H1 (cell line): Measurements from ENCODE around the gene PDE4B. TPM values are rescaled to one million over a fixed set of nuclear protein-coding genes. Genes with fewer than 3 reads are reported as not detected.
A peak's percentile ranks its signal among the peaks of the same experiment; 100 is the strongest.

Experiments
- CTCF ChIA-PET: fragments of 300-600 bp; sonication (Branson Sonifier 250); formaldehyde crosslinking; loops from one replicate; lab custom pipeline; 2021; ENCODE audit not compliant: partially characterized antibody; lab: Charles Lee
- POLR2A ChIA-PET: fragments of 300-600 bp; sonication (Branson Sonifier 250); formaldehyde crosslinking; loops from one replicate; lab custom pipeline; 2021; ENCODE audit warnings: inconsistent platforms; ENCODE audit not compliant: partially characterized antibody; lab: Charles Lee
- DNase-seq, 2 experiments: peaks; one replicate each; pipeline versions ENCODE4 v3.0.0 to v3.0.0-alpha.2; 2010 to 2022; ENCODE audit warnings: low spot score in 2 of 2, low read depth in 1 of 2, mixed read lengths in 1 of 2
- FAIRE-seq: peaks from 2 replicates; lab custom pipeline; 2011; peaks lifted over from hg19 to GRCh38; lab: Jason Lieb, UNC
- H2AFZ ChIP-seq: 2 replicates; pipeline ENCODE4 v1.8.1; 2012; ENCODE audit warnings: low read length, inconsistent platforms
- H2AK5ac ChIP-seq: 2 replicates; pipeline ENCODE4 v1.6.1; 2013; ENCODE audit warnings: low read depth, low read length
- H2BK120ac ChIP-seq: replicated peaks from 2 replicates; pipeline ENCODE3; 2013; ENCODE audit warnings: low read depth, low read length, inconsistent platforms
- H2BK12ac ChIP-seq: 2 replicates; pipeline ENCODE4 v1.6.1; 2013; ENCODE audit warnings: low read depth, low read length
- H2BK15ac ChIP-seq: 2 replicates; pipeline ENCODE4 v1.6.1; 2013; ENCODE audit warnings: low read length
- H2BK20ac ChIP-seq: 2 replicates; pipeline ENCODE4 v1.6.1; 2013; ENCODE audit warnings: low read length
- H2BK5ac ChIP-seq: 2 replicates; pipeline ENCODE4 v1.6.1; 2013; ENCODE audit warnings: low read depth, low read length
- H3K14ac ChIP-seq: 2 replicates; pipeline ENCODE4 v1.6.1; 2013; ENCODE audit warnings: inconsistent platforms; ENCODE audit not compliant: insufficient read length
- H3K18ac ChIP-seq: 2 replicates; pipeline ENCODE4 v1.6.1; 2013; ENCODE audit warnings: low read length; ENCODE audit errors: extremely low read depth
- H3K23ac ChIP-seq: 2 replicates; pipeline ENCODE4 v1.6.1; 2013; ENCODE audit warnings: inconsistent platforms; ENCODE audit not compliant: insufficient read length
- H3K23me2 ChIP-seq: 2 replicates; pipeline ENCODE4 v1.6.1; 2013; ENCODE audit warnings: low read depth, low read length
- H3K27ac ChIP-seq: 2 replicates; pipeline ENCODE4 v1.6.1; 2011; ENCODE audit warnings: low read depth, low read length, inconsistent platforms
- H3K27me3 ChIP-seq, 4 experiments: replicated peaks in 1 of 4; 1 replicate in 1 of 4; 2 replicates in 3 of 4; pipeline versions ENCODE4 v1.6.1 to v1.8.1; 2011 to 2013; ENCODE audit warnings: low read length in 3 of 4, mild to moderate bottlenecking in 3 of 4, inconsistent platforms in 2 of 4, mixed read lengths in 2 of 4, moderate library complexity in 1 of 4; ENCODE audit not compliant: control insufficient read depth in 3 of 4, insufficient read depth in 3 of 4; ENCODE audit errors: extremely low read depth in 1 of 4
- H3K36me3 ChIP-seq, 4 experiments: 2 replicates each; pipeline versions ENCODE4 v1.6.1 to v1.8.1; 2011 to 2013; ENCODE audit warnings: mild to moderate bottlenecking in 4 of 4, low read length in 3 of 4, moderate library complexity in 2 of 4, control low read depth in 1 of 4, inconsistent platforms in 1 of 4; ENCODE audit not compliant: insufficient read depth in 4 of 4, control insufficient read depth in 2 of 4
- H3K4ac ChIP-seq: replicated peaks from 2 replicates; pipeline ENCODE3; 2013; ENCODE audit warnings: low read length, low read depth, mixed read lengths, inconsistent platforms; ENCODE audit not compliant: insufficient read length
- H3K4me1 ChIP-seq, 4 experiments: replicated peaks in 1 of 4; 1 replicate in 1 of 4; 2 replicates in 3 of 4; pipeline versions ENCODE4 v1.6.1 to v1.8.1; 2011 to 2013; ENCODE audit warnings: low read length in 3 of 4, inconsistent platforms in 2 of 4, mixed read lengths in 1 of 4; ENCODE audit not compliant: insufficient read depth in 4 of 4, control insufficient read depth in 3 of 4
- H3K4me2 ChIP-seq, 2 experiments: 2 replicates each; pipeline versions ENCODE4 v1.6.1 to v1.8.1; 2011 to 2013; ENCODE audit warnings: low read depth in 2 of 2, low read length in 2 of 2, control low read depth in 1 of 2, inconsistent platforms in 1 of 2, mild to moderate bottlenecking in 1 of 2; ENCODE audit not compliant: insufficient read depth in 1 of 2
- H3K4me3 ChIP-seq, 4 experiments: fragments of 200-600, 300-600 bp in 1 of 4; sonication (generic), shearing (Covaris generic), sonication (Bioruptor Twin) in 1 of 4; 2 replicates each; pipeline versions ENCODE4 v1.5.1 to v1.8.1; 2011 to 2016; ENCODE audit warnings: low read length in 4 of 4, low read depth in 3 of 4, control low read depth in 2 of 4, inconsistent platforms in 2 of 4, mild to moderate bottlenecking in 2 of 4, mixed read lengths in 1 of 4, moderate library complexity in 1 of 4; ENCODE audit not compliant: insufficient read depth in 2 of 4; ENCODE audit errors: extremely low read depth in 1 of 4
- H3K56ac ChIP-seq: replicated peaks from 2 replicates; pipeline ENCODE3; 2013; ENCODE audit warnings: low read depth, mild to moderate bottlenecking, mixed read lengths, low read length, inconsistent platforms; ENCODE audit not compliant: insufficient read length
- H3K79me1 ChIP-seq: 2 replicates; pipeline ENCODE4 v1.6.1; 2013; ENCODE audit warnings: low read depth, low read length, control low read depth
- H3K79me2 ChIP-seq, 2 experiments: 2 replicates each; pipeline versions ENCODE4 v1.6.1 to v1.8.1; 2012 to 2013; ENCODE audit warnings: low read length in 2 of 2, mild to moderate bottlenecking in 2 of 2, inconsistent platforms in 1 of 2; ENCODE audit not compliant: insufficient read depth in 2 of 2, control insufficient read depth in 1 of 2
- H3K9ac ChIP-seq, 4 experiments: replicated peaks in 1 of 4; 1 replicate in 1 of 4; 2 replicates in 3 of 4; pipeline versions ENCODE4 v1.6.1 to v1.8.1; 2011 to 2013; ENCODE audit warnings: low read depth in 3 of 4, low read length in 3 of 4, control low read depth in 2 of 4, mild to moderate bottlenecking in 2 of 4, moderate library complexity in 2 of 4, inconsistent platforms in 1 of 4; ENCODE audit errors: extremely low read depth in 1 of 4
- H3K9me3 ChIP-seq, 2 experiments: 2 replicates each; pipeline versions ENCODE4 v1.6.1 to v1.8.1; 2012 to 2013; ENCODE audit warnings: mild to moderate bottlenecking in 2 of 2, moderate library complexity in 2 of 2, control low read depth in 1 of 2, inconsistent platforms in 1 of 2, low read depth in 1 of 2, low read length in 1 of 2, mixed read lengths in 1 of 2; ENCODE audit not compliant: insufficient read depth in 2 of 2
- H4K20me1 ChIP-seq, 2 experiments: replicated peaks in 1 of 2; 2 replicates each; pipeline versions ENCODE3 to v1.8.1; 2011 to 2013; ENCODE audit warnings: inconsistent platforms in 2 of 2, low read length in 2 of 2, mild to moderate bottlenecking in 1 of 2; ENCODE audit not compliant: insufficient read depth in 2 of 2, control insufficient read depth in 1 of 2
- H4K5ac ChIP-seq: 2 replicates; pipeline ENCODE4 v1.6.1; 2013; ENCODE audit warnings: low read length, low read depth, mixed read lengths, inconsistent platforms; ENCODE audit not compliant: insufficient read length
- H4K8ac ChIP-seq: 2 replicates; pipeline ENCODE4 v1.8.0; 2013; ENCODE audit warnings: mild to moderate bottlenecking, moderate library complexity, low read length, inconsistent platforms; ENCODE audit not compliant: insufficient read depth; ENCODE audit errors: extremely low read depth
- H4K91ac ChIP-seq: replicated peaks from 2 replicates; pipeline ENCODE3; 2013; ENCODE audit warnings: low read length, mixed read lengths, inconsistent platforms; ENCODE audit not compliant: insufficient read length
- SP4 ChIP-seq: IDR thresholded peaks from 2 replicates; pipeline ENCODE4 v1.6.1; 2012; ENCODE audit warnings: low read length, inconsistent platforms
- WGBS, 2 experiments: shearing (Covaris generic) in 1 of 2; methylation state at CpG; one replicate each; pipeline versions ENCODE4 v1.1.6 to v1.1.7; 2013 to 2015; ENCODE audit warnings: low lambda C conversion rate in 2 of 2, mixed read lengths in 2 of 2, inconsistent platforms in 1 of 2, low coverage in 1 of 2, missing lambda C conversion rate in 1 of 2; ENCODE audit not compliant: insufficient replicate concordance in 2 of 2, insufficient coverage in 1 of 2, insufficient read length in 1 of 2; ENCODE audit errors: extremely low coverage in 1 of 2, missing lambda C conversion rate in 1 of 2; 5-methylcytosine and 5-hydroxymethylcytosine counted together
- polyA plus RNA-seq, 7 experiments: library from polyadenylated mRNA; depleted of rRNA in 3 of 7; stranded (reverse) in 5 of 7; unstranded in 2 of 7; fragments of >200 nt in 5 of 7; fragments of 200-250 nt in 2 of 7; gene quantifications; 1 replicate in 5 of 7; 2 replicates in 1 of 7; 4 replicates in 1 of 7; pipeline versions ENCODE4 v1.2.1 to v1.2.3, GENCODE V29; 2011 to 2013; ENCODE audit warnings: missing spikeins in 2 of 7, mixed read lengths in 2 of 7
- total RNA-seq: library from RNA; stranded (reverse); fragmentation: NEBNext Ultra II Directional; extraction: Animal tissue kit (Norgen Biotek cat#: 25700); gene quantifications from 2 replicates; pipeline ENCODE4 v1.2.1, GENCODE V29; 2021

Gene PDE4B
- total and polyA plus RNA-seq, 2 of the 8 experiments (the other 6 are each of a cell fraction or from before 2014, with no cell fraction given): 5.0 to 15.1 TPM

DNA sequence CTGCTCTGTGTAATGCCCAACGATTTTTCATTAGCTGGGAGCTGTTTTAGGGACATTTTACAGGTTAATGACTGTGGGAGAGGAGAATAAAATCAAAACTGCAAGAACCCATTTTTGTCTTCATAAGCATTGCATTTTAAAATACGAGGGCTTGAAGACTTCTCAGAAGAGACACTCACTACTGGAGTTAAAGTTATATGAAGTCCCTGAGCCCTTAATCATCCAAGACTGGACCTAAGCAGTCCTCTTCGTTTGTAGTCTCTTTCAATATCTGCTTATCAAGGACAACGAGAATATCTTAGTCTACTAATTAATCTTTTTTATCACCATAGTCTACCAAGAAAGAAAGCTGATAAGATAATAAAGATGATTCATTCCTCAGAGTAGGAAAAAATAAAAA is 564.3 kb downstream of the PDE4B start:
- Histone ChIP-seq H3K4me2 (peak overlapping the region; percentile 1 to 44; a peak in 1 of 4 replicates), H3K4me3 (no peak overlapping the region), H2BK15ac (no peak overlapping the region), H4K20me1 (no peaks in the 10 kb centered on the region), H2AFZ (no peak overlapping the region), H3K23ac (no peak overlapping the region), H3K27me3 (no peaks in the 10 kb centered on the region), H3K9me3 (no peaks in the 10 kb centered on the region), H3K27ac (no peak overlapping the region), H3K4me1 (peaks cover 5 to 19% (median 14%) of the 10 kb centered on the region in 4 experiments; a peak in 6 of 7 replicates), H3K56ac (no peak overlapping the region), H2BK20ac (no peak overlapping the region), H4K91ac (no peak overlapping the region), H2BK5ac (no peak overlapping the region), H3K9ac (no peak overlapping the region), H2BK120ac (no peak overlapping the region), H3K79me1 (no peaks in the 10 kb centered on the region), H3K23me2 (no peaks in the 10 kb centered on the region), H3K79me2 (peaks cover 0 to 7% of the 10 kb centered on the region in 2 experiments; a peak in 1 of 4 replicates), H4K8ac (no peak overlapping the region), H2BK12ac (no peak overlapping the region), H3K36me3 (peaks cover 0 to 6% (median 3%) of the 10 kb centered on the region in 4 experiments; a peak in 4 of 8 replicates), H3K18ac (no peak overlapping the region), H3K4ac (no peak overlapping the region), H3K14ac (no peak overlapping the region), H4K5ac (no peak overlapping the region), H2AK5ac (no peak overlapping the region)
- CTCF ChIA-PET: interaction anchor here (1.2 to 2.3 kb wide), 3 partner anchors 12 to 147 kb away, joined by 3 to 7 read pairs (median 4); no protein-coding TSS in a partner anchor
- POLR2A ChIA-PET: interaction anchor here (0.8 kb wide), 1 partner anchor 15 kb away, joined by 3 read pairs; no protein-coding TSS in a partner anchor
- 79% methylated on average over 4 of the region's 4 CpGs; no CpG with 5 or more reads in 1 of the 2 experiments for WGBS, 2 experiments
- DNase-seq (no peak), FAIRE-seq (no peak)
- no peak for TF ChIP-seq SP4
